ENCODE data around the gene PLD3.

Gene PLD3

DNA sequence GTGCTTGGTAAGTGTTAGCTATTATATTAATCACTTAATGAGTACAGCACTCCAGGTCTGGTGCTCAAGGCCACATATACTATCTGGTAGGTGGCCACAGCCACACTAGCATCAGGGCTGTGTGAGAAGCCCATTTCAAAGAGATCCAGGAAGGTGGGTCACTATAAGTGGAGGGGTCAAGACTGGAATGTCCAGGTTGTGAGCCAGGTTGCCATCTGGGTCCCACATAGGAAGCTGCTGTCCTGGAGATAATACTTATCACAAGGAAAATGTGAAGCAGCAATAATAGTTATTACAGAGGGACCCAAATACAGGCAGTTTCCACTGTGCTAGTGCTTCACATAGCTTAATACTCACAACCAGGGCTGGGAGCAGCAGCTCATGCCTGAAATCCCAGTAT, 13.4 kb upstream of the PLD3 start:
- no peak for DNase-seq

GRCh38 chr19:40335855-40336600, 12.5 kb upstream of the PLD3 start:
- no peak for DNase-seq

GRCh38 chr19:40336601-40336900, 11.9 kb upstream of the PLD3 start:
- no peak for DNase-seq

DNA sequence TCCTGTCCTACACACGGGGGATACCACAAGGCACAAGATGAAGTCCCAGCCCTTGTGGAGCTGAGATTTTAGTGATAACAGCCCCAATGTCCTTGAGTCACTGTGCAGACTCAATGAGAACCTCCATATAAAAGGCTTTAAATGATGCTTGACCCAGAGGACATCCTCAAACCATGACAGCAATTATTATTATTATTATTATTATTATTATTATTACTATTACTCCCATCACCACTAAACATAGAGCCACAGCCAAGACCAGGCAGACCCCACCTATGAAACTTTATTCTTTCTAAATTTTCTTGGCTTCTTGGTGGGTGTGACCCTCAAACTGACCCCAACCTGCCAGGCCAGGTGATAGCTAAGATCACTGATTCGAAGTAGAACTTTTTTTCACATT, 11.4 kb upstream of the PLD3 start:
- no peak for DNase-seq

- DNase-seq = no peak
Observed at GRCh38 chr19:40337594-40337993, 10.9 kb upstream of the PLD3 start.

DNA sequence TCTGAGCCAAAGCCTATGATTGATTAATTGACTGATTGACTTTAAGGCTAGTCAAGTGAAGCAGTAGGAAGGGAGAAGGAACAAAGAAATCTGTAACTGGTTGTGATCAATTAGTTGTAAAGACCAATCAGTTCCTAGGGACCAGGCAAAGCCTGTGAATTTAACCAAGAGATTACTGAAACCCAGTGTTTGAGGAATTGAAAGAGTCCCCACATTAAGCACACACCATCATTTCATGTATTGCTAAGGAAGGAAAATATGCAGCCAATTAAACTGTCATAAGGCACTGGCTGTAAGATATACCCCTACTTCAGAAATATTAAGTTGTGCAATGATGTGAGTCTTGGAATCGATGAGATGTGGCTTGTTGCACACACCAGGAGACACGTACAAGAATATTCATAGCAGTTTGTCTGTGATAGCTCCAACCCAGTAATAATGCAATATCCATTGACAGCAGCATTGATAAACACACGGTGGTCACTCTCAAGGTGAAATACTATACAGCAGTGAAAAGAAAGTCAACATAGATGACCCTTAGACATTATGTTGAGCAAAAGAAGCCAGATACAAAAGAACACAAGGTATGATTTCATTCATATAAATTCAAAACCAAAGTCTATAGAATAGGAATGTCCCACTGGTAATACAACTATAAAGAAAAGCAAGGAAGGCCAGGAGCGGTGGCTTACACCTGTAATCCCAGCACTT, 9.3 kb upstream of the PLD3 start:
- DNase-seq = no peak

DNA sequence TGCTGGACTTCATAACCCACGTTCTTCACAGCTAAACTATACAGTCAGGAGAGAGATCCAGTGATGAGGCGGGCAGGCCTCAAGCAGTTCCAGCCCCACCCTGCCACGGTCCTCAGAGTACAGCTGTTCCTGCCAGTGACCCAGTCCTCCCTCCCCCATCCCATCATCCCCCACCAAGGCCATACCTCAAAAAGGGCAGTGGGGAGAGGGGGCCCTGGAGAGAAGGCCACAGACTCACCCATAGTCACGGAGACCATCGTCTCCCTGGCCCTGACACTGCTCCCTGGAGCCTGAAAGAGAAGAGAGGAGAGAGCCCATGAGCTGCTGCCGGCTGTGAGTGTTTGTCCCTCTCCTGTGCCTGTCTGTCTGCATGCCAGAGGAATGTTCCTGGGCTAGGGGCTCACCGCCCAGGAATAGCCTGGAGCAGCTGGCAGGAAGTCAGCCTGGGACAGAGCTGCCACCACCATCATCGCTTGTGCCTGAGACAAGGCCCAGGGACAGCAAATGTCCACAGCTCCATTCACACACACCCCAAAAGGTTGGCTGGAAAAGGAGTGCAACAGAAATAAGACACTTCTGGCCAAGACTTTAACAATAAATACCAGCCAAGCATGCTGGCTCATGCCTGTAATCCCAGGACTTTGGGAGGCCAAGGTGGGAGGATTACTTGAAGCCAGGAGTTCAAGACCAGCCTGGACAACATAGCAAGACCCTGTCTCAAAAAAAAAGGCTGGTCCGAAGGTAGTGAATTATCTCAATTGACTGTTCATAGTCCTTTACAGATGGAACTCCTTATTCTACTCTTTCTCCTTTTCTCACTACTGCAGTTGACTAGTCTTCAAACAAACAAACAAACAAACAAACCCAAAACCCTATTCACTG, 6.7 kb upstream of the PLD3 start:
- no peak for DNase-seq

DNA sequence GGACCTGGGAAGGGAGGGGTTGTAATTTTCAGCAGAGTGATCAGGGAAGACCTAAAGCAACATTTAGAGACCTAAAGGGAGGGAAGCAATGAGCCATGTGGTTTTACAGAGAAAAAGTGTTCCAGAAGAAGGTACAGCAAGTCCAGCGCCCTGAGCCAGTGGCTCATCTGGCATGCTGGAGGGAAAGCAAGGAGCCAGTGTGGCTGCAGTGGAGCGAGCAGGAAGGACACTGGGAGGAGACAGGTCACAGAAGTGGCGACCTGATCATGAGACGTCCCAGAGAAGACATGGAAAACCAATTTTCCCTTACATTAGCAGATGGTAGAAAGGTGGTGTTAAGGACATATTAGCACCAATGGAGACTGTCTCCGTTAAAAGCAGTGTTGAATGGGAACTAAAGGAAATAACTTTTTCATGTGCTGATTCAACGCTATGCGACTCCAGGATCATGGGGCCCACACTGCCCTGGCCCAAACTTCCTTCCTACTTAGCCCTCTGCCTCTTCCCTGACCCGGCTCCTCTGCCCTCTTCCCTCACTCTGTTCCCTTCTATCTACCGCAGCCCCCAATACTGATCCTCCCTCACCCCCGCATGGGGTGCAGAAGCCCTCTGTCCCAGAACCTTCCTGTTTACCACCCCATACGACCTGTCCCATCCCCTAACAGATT, 5.7 kb upstream of the PLD3 start:
- no peak for DNase-seq

GRCh38 chr19:40344422-40344821, 4.1 kb upstream of the PLD3 start:
- DNase-seq = no peak

GRCh38 chr19:40348961-40349507, 539 bp downstream of the PLD3 start:
- no peak for DNase-seq

GRCh38 chr19:40355975-40356680, 7.6 kb downstream of the PLD3 start:
- DNase-seq = no peak

DNA sequence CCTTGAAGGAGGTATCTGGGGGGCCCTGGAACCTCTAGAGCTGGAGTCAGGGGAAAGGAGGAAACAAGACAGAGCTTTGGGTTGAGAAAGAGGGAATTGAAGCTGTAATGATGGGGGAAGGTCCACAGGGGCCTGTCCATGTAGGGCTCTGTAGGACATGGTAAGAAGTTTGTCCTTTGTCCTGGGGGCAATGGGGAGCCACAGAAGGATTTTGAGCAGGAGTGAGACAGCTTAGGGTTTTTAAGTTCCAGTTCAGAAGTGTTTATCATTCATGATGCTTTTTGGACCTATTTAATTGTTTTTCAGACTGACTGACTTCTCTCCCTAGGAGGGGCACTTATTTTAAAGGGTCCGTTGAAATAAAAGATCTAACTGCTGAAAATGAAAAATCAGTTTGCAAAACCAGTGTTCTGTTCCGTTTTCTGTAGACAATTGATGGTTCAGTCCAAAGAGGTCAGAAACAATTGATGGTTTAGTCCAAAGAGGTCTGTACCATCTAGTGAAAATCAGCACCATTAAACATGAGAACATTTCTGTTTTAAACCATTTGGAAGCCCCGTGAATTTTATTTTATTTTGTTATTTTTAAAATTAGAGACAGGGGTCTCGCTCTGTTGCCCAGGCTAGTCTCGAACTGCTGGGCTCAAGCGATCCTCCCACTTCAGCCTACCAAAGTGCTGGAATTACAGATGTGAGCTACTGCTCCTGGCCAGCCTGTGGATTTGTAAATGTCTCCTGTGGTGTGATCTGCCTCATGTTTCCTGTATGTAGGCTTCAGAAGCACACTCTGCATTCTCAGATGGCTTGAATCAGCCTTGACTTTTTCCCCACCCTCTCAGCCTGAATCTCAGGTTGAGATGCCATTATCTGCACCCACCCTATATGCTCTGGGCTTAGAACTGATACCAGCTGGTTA, 8.4 kb downstream of the PLD3 start:
- DNase-seq = no peak

DNA sequence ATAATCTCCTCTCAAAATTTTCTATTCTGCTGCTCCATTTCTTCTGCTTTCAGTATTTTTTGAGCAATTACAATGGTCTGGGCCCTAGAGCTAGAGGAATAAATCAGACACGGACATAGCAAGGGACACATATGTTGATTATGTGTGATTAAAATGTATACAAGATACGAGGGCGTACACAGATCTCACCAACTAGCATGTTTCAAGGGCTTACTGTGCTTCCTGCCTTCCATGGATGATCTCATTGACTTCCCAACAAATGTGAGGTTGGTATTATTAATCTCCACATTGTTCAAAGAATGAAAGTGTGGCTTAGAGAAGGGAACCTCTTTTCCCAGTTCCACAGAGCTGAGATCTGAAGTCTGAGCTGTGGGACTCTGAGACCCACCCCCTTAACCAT, 9.1 kb downstream of the PLD3 start:
- DNase-seq = no peak

DNA sequence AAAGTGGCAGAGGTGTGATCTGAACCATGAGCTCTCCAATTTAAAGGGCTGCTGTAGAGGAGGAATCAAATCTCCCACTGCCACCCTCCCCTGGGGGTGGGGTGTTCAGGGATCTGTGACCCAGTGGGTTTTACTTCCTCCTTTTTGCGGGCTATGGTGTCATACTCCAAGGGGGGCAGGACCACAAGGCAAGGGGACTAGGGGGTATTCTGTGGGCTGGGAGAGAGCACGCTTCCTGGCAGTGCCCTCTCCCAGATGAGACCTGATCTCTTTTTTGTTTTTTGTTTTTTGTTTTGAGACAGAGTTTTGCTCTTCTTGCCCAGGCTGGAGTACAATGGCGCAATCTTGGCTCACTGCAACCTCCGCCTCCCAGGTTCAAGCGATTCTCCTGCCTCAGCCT, 10.3 kb downstream of the PLD3 start:
- DNase-seq = no peak

DNA sequence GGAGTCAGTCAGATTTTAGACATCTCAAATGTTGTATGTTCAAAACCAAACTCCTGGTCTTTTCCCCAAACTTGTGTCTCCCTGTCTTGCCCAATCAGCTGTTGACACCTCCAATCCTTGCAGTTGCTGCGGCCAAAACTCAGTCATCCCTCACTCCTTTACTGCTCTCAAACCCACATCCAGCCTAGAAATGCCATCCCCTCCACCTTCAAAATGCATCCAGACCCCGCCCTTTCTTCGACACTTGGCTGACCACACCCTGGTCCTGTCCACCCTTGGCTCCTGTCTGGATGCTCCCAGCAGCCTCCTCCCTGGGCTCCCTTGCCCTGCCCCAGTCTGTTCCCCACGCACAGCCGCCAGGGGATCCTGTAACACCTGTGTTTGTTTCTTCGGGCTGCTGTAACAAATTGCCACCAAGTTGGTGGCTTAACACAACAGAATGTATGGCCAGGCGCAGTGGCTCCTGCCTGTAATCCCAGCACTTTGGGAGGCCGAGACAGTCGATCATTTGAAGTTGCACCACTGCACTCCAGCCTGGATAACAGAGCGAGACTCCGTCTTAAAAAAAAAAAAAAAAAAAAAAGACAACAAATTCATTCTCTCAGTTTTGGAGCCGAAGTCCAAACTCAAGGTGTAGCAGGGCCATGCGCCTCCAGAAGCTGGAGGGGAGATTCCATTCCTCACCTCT, 11.7 kb downstream of the PLD3 start:
- no peak for DNase-seq

GRCh38 chr19:40360708-40361241, 12.3 kb downstream of the PLD3 start:
- no peak for DNase-seq

DNA sequence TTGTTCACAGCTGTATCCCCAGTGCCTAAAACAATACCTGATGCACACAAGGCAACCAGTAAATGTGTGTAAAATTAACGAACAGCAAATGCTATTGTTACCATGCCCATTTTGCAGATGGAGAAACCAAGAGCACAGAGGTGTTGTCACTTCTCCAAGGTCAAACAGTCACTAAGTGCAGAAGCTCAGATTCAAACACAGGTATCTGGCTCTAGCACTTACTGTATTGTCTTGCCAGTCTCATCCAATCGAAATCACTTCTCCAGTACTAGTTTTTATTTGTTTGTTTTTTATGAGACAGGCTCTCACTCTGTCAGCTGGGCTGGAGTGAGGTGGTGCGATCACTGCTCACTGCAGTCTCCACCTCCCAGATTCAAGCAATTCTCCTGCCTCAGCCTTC, 13.7 kb downstream of the PLD3 start:
- no peak for DNase-seq

DNA sequence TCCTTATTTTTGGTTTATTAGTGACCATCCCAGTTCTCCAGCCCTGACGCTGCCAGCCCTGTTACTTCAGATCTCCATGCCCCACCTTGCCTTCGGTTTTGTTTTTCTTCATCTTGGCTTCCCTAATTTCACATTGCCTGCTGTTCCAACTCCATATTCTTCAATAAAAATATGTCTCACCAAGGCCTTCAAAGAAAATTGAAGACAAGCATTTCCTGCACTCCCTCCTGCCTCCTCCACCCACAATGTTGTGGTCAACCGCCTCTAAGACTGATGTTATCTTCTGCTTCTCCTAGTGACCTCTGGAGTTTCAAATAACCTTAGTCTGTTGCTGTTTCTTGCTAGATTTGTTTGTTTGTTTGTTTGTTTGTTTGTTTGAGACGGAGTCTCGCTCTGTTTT, 14.6 kb downstream of the PLD3 start:
- DNase-seq = no peak

- DNase-seq = no peak
Observed at GRCh38 chr19:40365010-40365409, 16.5 kb downstream of the PLD3 start.
